ENCODE measurements around the gene LCOR. TPM values are rescaled to one million over a fixed set of nuclear protein-coding genes. Genes with fewer than 3 reads are reported as not detected.

The LCOR gene
- total and polyA plus RNA-seq, 2 of the 13 experiments (the other 11 are each of a cell fraction or from before 2014, with no cell fraction given) = 12.4 to 23.7 TPM

DNA sequence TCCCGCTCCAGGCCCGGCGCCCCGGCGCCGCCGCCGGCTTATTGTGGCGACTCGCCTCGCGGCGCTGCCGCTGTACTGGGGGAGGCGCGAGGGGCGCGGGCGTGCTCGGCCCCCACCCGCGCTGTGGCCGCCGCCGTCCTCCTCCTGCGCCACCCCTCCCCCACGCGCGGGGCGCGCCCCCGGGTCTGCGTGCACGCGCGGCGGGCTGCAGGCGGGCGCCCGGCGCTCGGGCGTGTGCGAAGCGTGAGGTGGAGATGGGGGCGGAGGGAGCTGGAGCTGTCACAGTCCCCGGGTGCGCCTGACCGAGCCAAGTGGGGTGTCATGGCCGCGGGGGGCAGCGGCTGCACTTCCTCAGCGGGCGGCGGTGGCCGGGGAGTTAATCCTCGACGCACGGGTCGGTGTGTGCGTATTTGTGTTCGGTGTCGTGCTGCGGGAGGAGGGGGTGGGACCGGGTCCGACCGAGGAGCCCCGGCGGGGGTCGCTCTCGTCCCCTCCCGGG, 672 bp downstream of the LCOR start (continued):
- TF ChIP-seq, protein P1, sequence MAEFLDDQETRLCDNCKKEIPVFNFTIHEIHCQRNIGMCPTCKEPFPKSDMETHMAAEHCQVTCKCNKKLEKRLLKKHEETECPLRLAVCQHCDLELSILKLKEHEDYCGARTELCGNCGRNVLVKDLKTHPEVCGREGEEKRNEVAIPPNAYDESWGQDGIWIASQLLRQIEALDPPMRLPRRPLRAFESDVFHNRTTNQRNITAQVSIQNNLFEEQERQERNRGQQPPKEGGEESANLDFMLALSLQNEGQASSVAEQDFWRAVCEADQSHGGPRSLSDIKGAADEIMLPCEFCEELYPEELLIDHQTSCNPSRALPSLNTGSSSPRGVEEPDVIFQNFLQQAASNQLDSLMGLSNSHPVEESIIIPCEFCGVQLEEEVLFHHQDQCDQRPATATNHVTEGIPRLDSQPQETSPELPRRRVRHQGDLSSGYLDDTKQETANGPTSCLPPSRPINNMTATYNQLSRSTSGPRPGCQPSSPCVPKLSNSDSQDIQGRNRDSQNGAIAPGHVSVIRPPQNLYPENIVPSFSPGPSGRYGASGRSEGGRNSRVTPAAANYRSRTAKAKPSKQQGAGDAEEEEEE (CRISPR knock-in tag; IDR thresholded peaks at IDR 0.05; ENCODE audit: borderline replicate concordance) = no peak
- no peak for TF ChIP-seq TBL1XR1 (IDR thresholded peaks at IDR 0.05; ENCODE audit: borderline replicate concordance, low read length, partially characterized antibody)
- peak; percentile 30 for TF ChIP-seq AGO1 (IDR thresholded peaks at IDR 0.05; ENCODE audit: low read depth, low read length, poor library complexity, severe bottlenecking)
- TF ChIP-seq, protein P2, sequence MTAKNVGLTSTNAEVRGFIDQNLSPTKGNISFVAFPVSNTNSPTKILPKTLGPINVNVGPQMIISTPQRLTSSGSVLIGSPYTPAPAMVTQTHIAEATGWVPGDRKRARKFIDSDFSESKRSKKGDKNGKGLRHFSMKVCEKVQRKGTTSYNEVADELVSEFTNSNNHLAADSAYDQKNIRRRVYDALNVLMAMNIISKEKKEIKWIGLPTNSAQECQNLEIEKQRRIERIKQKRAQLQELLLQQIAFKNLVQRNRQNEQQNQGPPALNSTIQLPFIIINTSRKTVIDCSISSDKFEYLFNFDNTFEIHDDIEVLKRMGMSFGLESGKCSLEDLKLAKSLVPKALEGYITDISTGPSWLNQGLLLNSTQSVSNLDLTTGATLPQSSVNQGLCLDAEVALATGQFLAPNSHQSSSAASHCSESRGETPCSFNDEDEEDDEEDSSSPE (CRISPR knock-in tag; IDR thresholded peaks at IDR 0.05) = no peak
- no peak for TF ChIP-seq ZNF431 (CRISPR knock-in tag; IDR thresholded peaks at IDR 0.05; ENCODE audit: borderline replicate concordance, low read depth)
- no peak for TF ChIP-seq RFX1 (IDR thresholded peaks at IDR 0.05)
- no peak for TF ChIP-seq ZNF703 (CRISPR knock-in tag; IDR thresholded peaks at IDR 0.05; ENCODE audit: borderline replicate concordance)
- TF ChIP-seq CBX1 (IDR thresholded peaks at IDR 0.05; ENCODE audit: low read depth) = no peak
- no peak for TF ChIP-seq ZNF563 (CRISPR knock-in tag; IDR thresholded peaks at IDR 0.05)
- TF ChIP-seq, protein P3, sequence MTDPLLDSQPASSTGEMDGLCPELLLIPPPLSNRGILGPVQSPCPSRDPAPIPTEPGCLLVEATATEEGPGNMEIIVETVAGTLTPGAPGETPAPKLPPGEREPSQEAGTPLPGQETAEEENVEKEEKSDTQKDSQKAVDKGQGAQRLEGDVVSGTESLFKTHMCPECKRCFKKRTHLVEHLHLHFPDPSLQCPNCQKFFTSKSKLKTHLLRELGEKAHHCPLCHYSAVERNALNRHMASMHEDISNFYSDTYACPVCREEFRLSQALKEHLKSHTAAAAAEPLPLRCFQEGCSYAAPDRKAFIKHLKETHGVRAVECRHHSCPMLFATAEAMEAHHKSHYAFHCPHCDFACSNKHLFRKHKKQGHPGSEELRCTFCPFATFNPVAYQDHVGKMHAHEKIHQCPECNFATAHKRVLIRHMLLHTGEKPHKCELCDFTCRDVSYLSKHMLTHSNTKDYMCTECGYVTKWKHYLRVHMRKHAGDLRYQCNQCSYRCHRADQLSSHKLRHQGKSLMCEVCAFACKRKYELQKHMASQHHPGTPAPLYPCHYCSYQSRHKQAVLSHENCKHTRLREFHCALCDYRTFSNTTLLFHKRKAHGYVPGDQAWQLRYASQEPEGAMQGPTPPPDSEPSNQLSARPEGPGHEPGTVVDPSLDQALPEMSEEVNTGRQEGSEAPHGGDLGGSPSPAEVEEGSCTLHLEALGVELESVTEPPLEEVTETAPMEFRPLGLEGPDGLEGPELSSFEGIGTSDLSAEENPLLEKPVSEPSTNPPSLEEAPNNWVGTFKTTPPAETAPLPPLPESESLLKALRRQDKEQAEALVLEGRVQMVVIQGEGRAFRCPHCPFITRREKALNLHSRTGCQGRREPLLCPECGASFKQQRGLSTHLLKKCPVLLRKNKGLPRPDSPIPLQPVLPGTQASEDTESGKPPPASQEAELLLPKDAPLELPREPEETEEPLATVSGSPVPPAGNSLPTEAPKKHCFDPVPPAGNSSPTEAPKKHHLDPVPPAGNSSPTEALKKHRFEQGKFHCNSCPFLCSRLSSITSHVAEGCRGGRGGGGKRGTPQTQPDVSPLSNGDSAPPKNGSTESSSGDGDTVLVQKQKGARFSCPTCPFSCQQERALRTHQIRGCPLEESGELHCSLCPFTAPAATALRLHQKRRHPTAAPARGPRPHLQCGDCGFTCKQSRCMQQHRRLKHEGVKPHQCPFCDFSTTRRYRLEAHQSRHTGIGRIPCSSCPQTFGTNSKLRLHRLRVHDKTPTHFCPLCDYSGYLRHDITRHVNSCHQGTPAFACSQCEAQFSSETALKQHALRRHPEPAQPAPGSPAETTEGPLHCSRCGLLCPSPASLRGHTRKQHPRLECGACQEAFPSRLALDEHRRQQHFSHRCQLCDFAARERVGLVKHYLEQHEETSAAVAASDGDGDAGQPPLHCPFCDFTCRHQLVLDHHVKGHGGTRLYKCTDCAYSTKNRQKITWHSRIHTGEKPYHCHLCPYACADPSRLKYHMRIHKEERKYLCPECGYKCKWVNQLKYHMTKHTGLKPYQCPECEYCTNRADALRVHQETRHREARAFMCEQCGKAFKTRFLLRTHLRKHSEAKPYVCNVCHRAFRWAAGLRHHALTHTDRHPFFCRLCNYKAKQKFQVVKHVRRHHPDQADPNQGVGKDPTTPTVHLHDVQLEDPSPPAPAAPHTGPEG (CRISPR knock-in tag; IDR thresholded peaks at IDR 0.05) = no peak
- TF ChIP-seq, protein P4, sequence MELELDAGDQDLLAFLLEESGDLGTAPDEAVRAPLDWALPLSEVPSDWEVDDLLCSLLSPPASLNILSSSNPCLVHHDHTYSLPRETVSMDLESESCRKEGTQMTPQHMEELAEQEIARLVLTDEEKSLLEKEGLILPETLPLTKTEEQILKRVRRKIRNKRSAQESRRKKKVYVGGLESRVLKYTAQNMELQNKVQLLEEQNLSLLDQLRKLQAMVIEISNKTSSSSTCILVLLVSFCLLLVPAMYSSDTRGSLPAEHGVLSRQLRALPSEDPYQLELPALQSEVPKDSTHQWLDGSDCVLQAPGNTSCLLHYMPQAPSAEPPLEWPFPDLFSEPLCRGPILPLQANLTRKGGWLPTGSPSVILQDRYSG (CRISPR knock-in tag; IDR thresholded peaks at IDR 0.05) = no peak
- no peak for TF ChIP-seq SNAI1 (CRISPR knock-in tag; IDR thresholded peaks at IDR 0.05; ENCODE audit: borderline replicate concordance)
- TF ChIP-seq ETV5 (CRISPR knock-in tag; IDR thresholded peaks at IDR 0.05; ENCODE audit: borderline replicate concordance) = no peak
- peak; percentile 59 for TF ChIP-seq RAD21 (CRISPR knock-in tag; IDR thresholded peaks at IDR 0.05)
- TF ChIP-seq ZNF562 (CRISPR knock-in tag; IDR thresholded peaks at IDR 0.05; ENCODE audit: borderline replicate concordance) = no peak
